HCT116 (cell line): Measurements from ENCODE around the gene CLASP1. TPM values are rescaled to one million over a fixed set of nuclear protein-coding genes. Genes with fewer than 3 reads are reported as not detected.

Experiments used
- ATAC-seq: fragments of 200-7000 bp; cut with Tn5 transposase; 2 replicates; pipeline ENCODE4 v1.9.1; 2020; ENCODE audit warnings: mild to moderate bottlenecking, moderate library complexity
- BruUV-seq: library from RNA; stranded (reverse); fragments of 400-500 nt; replicated peaks from 2 replicates; lab custom pipeline; 2021; lab: Mats Ljungman, UMichigan
- CTCF ChIA-PET: fragments of 300-600 bp; sonication (Branson Sonifier 250); formaldehyde crosslinking; loops from one replicate; lab custom pipeline; 2021; ENCODE audit warnings: antibody characterized with exemption; lab: Charles Lee
- POLR2A ChIA-PET: fragments of 300-600, 350-600 bp; sonication (Branson Sonifier 250); formaldehyde crosslinking; loops from one replicate; lab custom pipeline; 2021; ENCODE audit warnings: antibody characterized with exemption; lab: Charles Lee
- RAD21 ChIA-PET, 2 experiments: fragments of 300-600 bp; sonication (Branson Sonifier 250); formaldehyde crosslinking; loops; one replicate each; lab custom pipeline; 2023; ENCODE audit warnings: low total read pairs in 2 of 2; ENCODE audit not compliant: uncharacterized antibody in 2 of 2, unreplicated experiment in 2 of 2, low non-redundant PET in 1 of 2; lab: Charles Lee
- DNase-seq: peaks from one replicate; pipeline ENCODE4 v3.0.0-alpha.2; 2010; ENCODE audit warnings: low read depth, low spot score
- H2AFZ ChIP-seq: fragments of 200-600 bp; shearing (Covaris generic), sonication (generic); 2 replicates; pipeline ENCODE4 v1.6.1; 2017; ENCODE audit warnings: low read depth, mixed run types, mixed read lengths, antibody characterized with exemption, low read length; ENCODE audit not compliant: poor library complexity, severe bottlenecking
- H3K27ac ChIP-seq: 2 replicates; pipeline ENCODE4 v1.5.1; 2012; ENCODE audit warnings: low read depth, low read length
- H3K27me3 ChIP-seq: fragments of 200-600 bp; sonication (generic); 2 replicates; pipeline ENCODE4 v1.6.1; 2016; ENCODE audit warnings: mixed run types, low read length, mixed read lengths; ENCODE audit not compliant: insufficient read depth
- H3K36me3 ChIP-seq, 2 experiments: fragments of 200-500 bp in 1 of 2; fragments of 200-600 bp in 1 of 2; sonication (Bioruptor generic) in 1 of 2; sonication (generic) in 1 of 2; 2 replicates each; pipeline versions ENCODE4 v1.5.1 to v1.6.1; 2014 to 2016; ENCODE audit warnings: low read length in 2 of 2, inconsistent platforms in 1 of 2, mixed read lengths in 1 of 2, mixed run types in 1 of 2; ENCODE audit not compliant: insufficient read depth in 2 of 2, control insufficient read depth in 1 of 2
- H3K4me1 ChIP-seq, 2 experiments: fragments of 200-600 bp in 1 of 2; sonication (generic) in 1 of 2; 2 replicates each; pipeline versions ENCODE4 v1.5.1 to v1.6.1; 2012 to 2017; ENCODE audit warnings: low read length in 2 of 2, inconsistent platforms in 1 of 2, mild to moderate bottlenecking in 1 of 2, mixed read lengths in 1 of 2, mixed run types in 1 of 2, moderate library complexity in 1 of 2; ENCODE audit not compliant: insufficient read depth in 2 of 2, control insufficient read depth in 1 of 2
- H3K4me2 ChIP-seq: fragments of 200-600 bp; sonication (generic); 2 replicates; pipeline ENCODE4 v1.6.1; 2017; ENCODE audit warnings: mixed run types, low read length, mixed read lengths
- H3K4me3 ChIP-seq, 2 experiments: fragments of 200-600 bp in 1 of 2; sonication (generic) in 1 of 2; replicated peaks in 1 of 2; 2 replicates each; pipeline ENCODE4 v1.5.1; 2011 to 2016; ENCODE audit warnings: low read length in 2 of 2, control low read depth in 1 of 2, low read depth in 1 of 2, mild to moderate bottlenecking in 1 of 2, mixed read lengths in 1 of 2, mixed run types in 1 of 2
- H3K79me2 ChIP-seq: fragments of 200-600 bp; sonication (generic); 2 replicates; pipeline ENCODE4 v1.6.1; 2017; ENCODE audit warnings: mild to moderate bottlenecking, mixed run types, low read length, moderate library complexity, mixed read lengths; ENCODE audit not compliant: insufficient read depth
- H3K9ac ChIP-seq: fragments of 200-600 bp; sonication (generic); 2 replicates; pipeline ENCODE4 v1.6.1; 2016; ENCODE audit warnings: low read length, mixed read lengths
- H3K9me2 ChIP-seq: fragments of 200-600 bp; sonication (generic), shearing (Covaris generic); 2 replicates; pipeline ENCODE4 v1.6.1; 2017; ENCODE audit warnings: mixed run types, mild to moderate bottlenecking, moderate library complexity; ENCODE audit not compliant: insufficient read depth
- H3K9me3 ChIP-seq, 2 experiments: fragments of 200-500 bp in 1 of 2; fragments of 200-600 bp in 1 of 2; sonication (Bioruptor generic) in 1 of 2; sonication (generic) in 1 of 2; 2 replicates each; pipeline ENCODE4 v1.6.1; 2014 to 2017; ENCODE audit warnings: low read length in 2 of 2, mixed read lengths in 2 of 2, inconsistent platforms in 1 of 2, low read depth in 1 of 2, mild to moderate bottlenecking in 1 of 2, mixed run types in 1 of 2, moderate library complexity in 1 of 2; ENCODE audit not compliant: control insufficient read depth in 1 of 2, insufficient read depth in 1 of 2
- H4K20me1 ChIP-seq: fragments of 200-600 bp; sonication (generic), shearing (Covaris generic); 2 replicates; pipeline ENCODE4 v1.6.1; 2017; ENCODE audit warnings: mixed run types, mild to moderate bottlenecking, moderate library complexity; ENCODE audit not compliant: insufficient read depth
- CBX3 ChIP-seq: IDR thresholded peaks from 2 replicates; pipeline ENCODE4 v1.6.1; 2012; ENCODE audit warnings: low read depth
- CEBPB ChIP-seq: IDR thresholded peaks from 2 replicates; pipeline ENCODE4 v1.6.1; 2012; ENCODE audit warnings: low read depth
- CTCF ChIP-seq, 3 experiments: fragments of 200-600 bp in 1 of 3; sonication (generic) in 1 of 3; IDR thresholded peaks in 2 of 3; conservative IDR thresholded peaks in 1 of 3; 2 replicates each; pipeline ENCODE4 v1.5.1; 2012 to 2017; ENCODE audit warnings: low read depth in 2 of 3, low read length in 2 of 3, antibody characterized with exemption in 1 of 3, borderline replicate concordance in 1 of 3, control low read depth in 1 of 3, mild to moderate bottlenecking in 1 of 3, mixed read lengths in 1 of 3, mixed run types in 1 of 3, moderate library complexity in 1 of 3; ENCODE audit not compliant: insufficient read depth in 1 of 3
- ELF1 ChIP-seq: IDR thresholded peaks from 2 replicates; pipeline ENCODE4 v1.6.1; 2012; ENCODE audit warnings: low read depth, borderline replicate concordance
- EZH2 ChIP-seq: fragments of 200-600 bp; sonication (generic); IDR thresholded peaks from 2 replicates; pipeline ENCODE4 v1.6.1; 2017; ENCODE audit warnings: antibody characterized with exemption, mixed run types
- EZH2phosphoT487 ChIP-seq: fragments of 200-600 bp; IDR thresholded peaks from 2 replicates; pipeline ENCODE4 v1.6.1; 2018; ENCODE audit warnings: antibody characterized with exemption, borderline replicate concordance
- FOSL1 ChIP-seq: IDR thresholded peaks from 2 replicates; pipeline ENCODE4 v1.6.1; 2012; ENCODE audit warnings: low read depth
- JUND ChIP-seq: IDR thresholded peaks from 2 replicates; pipeline ENCODE4 v1.6.1; 2012
- POLR2A ChIP-seq: IDR thresholded peaks from 2 replicates; pipeline ENCODE4 v1.7.0; 2011; ENCODE audit warnings: borderline replicate concordance; ENCODE audit not compliant: insufficient read depth, insufficient read length; ENCODE audit errors: extremely low read depth
- POLR2AphosphoS5 ChIP-seq: IDR thresholded peaks from 2 replicates; pipeline ENCODE4 v1.6.1; 2011; ENCODE audit warnings: mild to moderate bottlenecking, low read depth, low read length, moderate library complexity
- SIN3A ChIP-seq: IDR thresholded peaks from 2 replicates; pipeline ENCODE4 v1.6.1; 2012; ENCODE audit warnings: low read depth
- SP1 ChIP-seq: IDR thresholded peaks from 2 replicates; pipeline ENCODE4 v1.6.1; 2012; ENCODE audit warnings: low read depth
- SRF ChIP-seq: IDR thresholded peaks from 2 replicates; pipeline ENCODE4 v1.6.1; 2012; ENCODE audit warnings: low read depth
- TCF7L2 ChIP-seq: IDR thresholded peaks from 2 replicates; pipeline ENCODE4 v1.7.0; 2011; ENCODE audit warnings: borderline replicate concordance, inconsistent platforms; ENCODE audit not compliant: insufficient read depth, insufficient read length; ENCODE audit errors: extremely low read depth
- ZBTB33 ChIP-seq: IDR thresholded peaks from 2 replicates; pipeline ENCODE4 v1.6.1; 2011; ENCODE audit warnings: mild to moderate bottlenecking, low read length, moderate library complexity; ENCODE audit not compliant: insufficient replicate concordance; ENCODE audit errors: extremely low read depth
- ZFX ChIP-seq: fragments of 450-650 bp; IDR thresholded peaks from 2 replicates; pipeline ENCODE4 v1.6.1; 2017
- ZNF274 ChIP-seq: fragments of 200-500 bp; sonication (Bioruptor generic); IDR thresholded peaks from 2 replicates; pipeline ENCODE4 v1.6.1; 2014; ENCODE audit warnings: mild to moderate bottlenecking, low read depth, low read length, inconsistent platforms
- intact Hi-C: fragments of 100-400 bp; cut with micrococcal nuclease; formaldehyde crosslinking; loops from 2 replicates; pipeline ENCODE4 v1.10.0; 2022
- total RNA-seq: library from RNA; stranded (reverse); gene quantifications from one replicate; pipeline ENCODE4 v1.2.1, GENCODE V29; 2021; ENCODE audit not compliant: unreplicated experiment
- TF ChIP-seq, protein P1 (sequence below): IDR thresholded peaks from 2 replicates; pipeline ENCODE4 v1.6.1; 2012
- TF ChIP-seq, protein P2 (sequence below): IDR thresholded peaks from 2 replicates; pipeline ENCODE4 v1.6.1; 2012

CLASP1 gene
- total RNA-seq, 1 experiment from 2014 or later, result 41.9 TPM

- TF ChIP-seq EZH2phosphoT487 (no peak), POLR2AphosphoS5 (no peak), SRF (peak; percentile 83)
- TF ChIP-seq, protein P1, sequence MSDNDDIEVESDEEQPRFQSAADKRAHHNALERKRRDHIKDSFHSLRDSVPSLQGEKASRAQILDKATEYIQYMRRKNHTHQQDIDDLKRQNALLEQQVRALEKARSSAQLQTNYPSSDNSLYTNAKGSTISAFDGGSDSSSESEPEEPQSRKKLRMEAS, result peak; percentile 36; the same call in 1 of the 2 replicates
- TF ChIP-seq, all 23 proteins: peak for 5
These were observed 52.8 kb downstream of the CLASP1 start (continued) for GRCh38 chr2:121596221-121597080.

- no peaks in the 10 kb centered on the region; the same call in 1 of the 2 replicates for H4K20me1 ChIP-seq
- BruUV-seq, result no TSS peak
- H3K36me3 ChIP-seq, result no peaks in the 10 kb centered on the region
- intact Hi-C loops, result no loop called here
- H2AFZ ChIP-seq, result no peak overlapping the region
- ATAC-seq (no peak), DNase-seq (no peak)
- no peak overlapping the region for H3K27ac ChIP-seq
- peaks cover 46% of the 10 kb centered on the region for H3K79me2 ChIP-seq
- H3K9me3 ChIP-seq, result no peaks in the 10 kb centered on the region
- H3K9me2 ChIP-seq, result no peaks in the 10 kb centered on the region
- H3K9ac ChIP-seq, result no peak overlapping the region
- H3K4me1 ChIP-seq, result peaks cover 3 to 11% of the 10 kb centered on the region in 2 experiments; a peak in 3 of 4 replicates
- POLR2A ChIA-PET, result no interaction called here
- H3K4me3 ChIP-seq, result no peak overlapping the region
- no peaks in the 10 kb centered on the region for H3K27me3 ChIP-seq
- H3K4me2 ChIP-seq, result no peak overlapping the region
- RAD21 ChIA-PET, result no interaction called here
- CTCF ChIA-PET, result interaction anchor here (0.8 kb wide), 1 partner anchor 21 kb away, joined by 3 read pairs; no protein-coding TSS in a partner anchor
- no peak for TF ChIP-seq ZBTB33
- no peak for TF ChIP-seq FOSL1
- TF ChIP-seq POLR2AphosphoS5, result no peak
- TF ChIP-seq CEBPB, result no peak
- no peak for TF ChIP-seq JUND
- TF ChIP-seq CTCF (IDR thresholded peaks at IDR 0.05 in 2 of 3, conservative IDR thresholded peaks at IDR 0.05 in 1 of 3; ENCODE audit: borderline replicate concordance in 1 of 3, insufficient read depth in 1 of 3, low read depth in 2 of 3, low read length in 2 of 3), result no peak
- TF ChIP-seq CBX3, result no peak
- no peak for TF ChIP-seq ELF1
- no peak for TF ChIP-seq POLR2A
- TF ChIP-seq EZH2, result no peak
- TF ChIP-seq, protein P2, sequence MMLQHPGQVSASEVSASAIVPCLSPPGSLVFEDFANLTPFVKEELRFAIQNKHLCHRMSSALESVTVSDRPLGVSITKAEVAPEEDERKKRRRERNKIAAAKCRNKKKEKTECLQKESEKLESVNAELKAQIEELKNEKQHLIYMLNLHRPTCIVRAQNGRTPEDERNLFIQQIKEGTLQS, result no peak
- TF ChIP-seq SIN3A, result no peak
- no peak for TF ChIP-seq ZFX
- no peak for TF ChIP-seq ZNF274
- TF ChIP-seq TCF7L2, result no peak
- no peak for TF ChIP-seq EZH2phosphoT487
- no peak for TF ChIP-seq SP1
- TF ChIP-seq SRF, result no peak
These were observed 54.0 kb downstream of the CLASP1 start for GRCh38 chr2:121595012-121595891.
